Spinal cord (tissue), 10 donors: Measurements from ENCODE around the gene AIP. TPM values are rescaled to one million over a fixed set of nuclear protein-coding genes. Genes with fewer than 3 reads are reported as not detected.
"Not testable (repeated sequence)": the region's sequence is repeated elsewhere in the genome, so short reads cannot be mapped to it uniquely, and the experiment has no call there.

Experiments used
- DNase-seq, 6 donors: peaks; one replicate each; pipeline versions ENCODE4 v3.0.0 to v3.0.0-alpha.2; 2013 to 2015; ENCODE audit warnings: low spot score in 6 of 6, low read depth in 4 of 6
- H3K27ac ChIP-seq: one replicate; pipeline ENCODE4 v1.5.1; 2013; ENCODE audit warnings: low read depth, low read length, control low read depth
- H3K27me3 ChIP-seq: one replicate; pipeline ENCODE4 v1.6.1; 2013; ENCODE audit warnings: low read length; ENCODE audit not compliant: control insufficient read depth, insufficient read depth
- H3K36me3 ChIP-seq: one replicate; pipeline ENCODE4 v1.6.1; 2013; ENCODE audit warnings: low read length; ENCODE audit not compliant: control insufficient read depth, insufficient read depth
- H3K4me1 ChIP-seq: one replicate; pipeline ENCODE4 v1.6.1; 2013; ENCODE audit warnings: low read length; ENCODE audit not compliant: control insufficient read depth, insufficient read depth
- H3K4me3 ChIP-seq: one replicate; pipeline ENCODE4 v1.5.1; 2013; ENCODE audit warnings: low read depth, low read length, control low read depth
- H3K9me3 ChIP-seq: one replicate; pipeline ENCODE4 v1.6.1; 2013; ENCODE audit warnings: low read length; ENCODE audit not compliant: control insufficient read depth, insufficient read depth
- WGBS: methylation state at CpG from one replicate; pipeline ENCODE4 v1.1.5; 2013; ENCODE audit warnings: missing lambda C conversion rate; ENCODE audit not compliant: insufficient coverage; 5-methylcytosine and 5-hydroxymethylcytosine counted together
- polyA plus RNA-seq, 2 donors: library from polyadenylated mRNA; unstranded; fragments of 120-200 nt; gene quantifications; one replicate each; pipeline ENCODE4 v1.2.1, GENCODE V29; 2013; ENCODE audit not compliant: insufficient read length in 2 of 2
- total RNA-seq, 2 donors: library from RNA; depleted of rRNA in 1 of 2; stranded (reverse); fragments of 120-200 nt in 1 of 2; fragments of >200 nt in 1 of 2; gene quantifications; one replicate each; pipeline versions ENCODE4 v1.2.3 to v1.2.4, GENCODE V29; 2013 to 2014
- donor health status: healthy.

The AIP gene
- total and polyA plus RNA-seq, 4 donors: 47.0 to 77.4 (median 65.1) TPM

DNA sequence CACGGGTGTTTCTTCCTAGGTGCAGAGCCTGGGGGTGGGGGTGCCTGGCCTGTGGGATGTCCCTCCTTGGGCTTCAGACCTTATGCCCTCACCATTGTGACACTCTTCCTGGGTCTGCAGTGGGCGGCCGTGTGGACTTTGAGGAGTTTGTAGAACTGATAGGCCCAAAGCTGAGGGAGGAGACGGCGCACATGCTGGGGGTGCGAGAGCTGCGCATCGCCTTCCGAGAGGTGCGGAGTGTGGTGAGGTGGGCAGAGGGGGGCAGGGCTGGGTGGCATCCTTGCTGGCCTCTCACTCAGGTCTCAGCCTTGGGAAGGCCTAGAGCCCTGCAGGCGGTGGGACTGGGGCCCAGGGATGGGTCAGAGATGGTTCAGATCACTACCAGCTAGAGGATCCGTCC is 25.4 kb upstream of the AIP start:
- no peak overlapping the region for H3K4me3 ChIP-seq
- H3K27ac ChIP-seq: no peak overlapping the region
- peaks cover 2% of the 10 kb centered on the region for H3K4me1 ChIP-seq
- H3K9me3 ChIP-seq: no peaks in the 10 kb centered on the region
- DNase-seq: no peak
- no peaks in the 10 kb centered on the region for H3K27me3 ChIP-seq
- H3K36me3 ChIP-seq: no peaks in the 10 kb centered on the region
- 91% methylated on average over 11 of the region's 12 CpGs for WGBS

DNA sequence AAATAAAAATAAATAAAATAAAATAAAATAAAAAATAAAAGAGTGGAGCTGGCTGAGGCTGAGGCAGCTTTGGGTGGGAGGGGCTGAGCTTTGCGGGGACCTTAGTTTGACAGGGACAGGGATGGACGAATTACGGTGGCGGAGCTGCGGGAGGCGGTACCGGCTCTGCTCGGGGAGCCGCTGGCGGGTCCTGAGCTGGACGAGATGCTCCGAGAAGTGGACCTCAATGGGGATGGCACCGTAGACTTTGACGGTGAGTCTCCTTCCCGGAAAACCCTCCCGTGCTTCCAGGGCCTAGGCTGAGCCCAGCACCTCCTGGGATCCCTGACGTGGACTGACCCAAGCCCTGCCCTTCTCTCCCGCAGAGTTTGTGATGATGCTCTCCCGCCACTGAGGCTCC is 24.6 kb upstream of the AIP start:
- H3K4me3 ChIP-seq: no peak overlapping the region
- H3K4me1 ChIP-seq: no peaks in the 10 kb centered on the region
- H3K27ac ChIP-seq: no peak overlapping the region
- no peaks in the 10 kb centered on the region for H3K36me3 ChIP-seq
- H3K9me3 ChIP-seq: no peaks in the 10 kb centered on the region
- no peak for DNase-seq
- H3K27me3 ChIP-seq: no peaks in the 10 kb centered on the region
- 78% methylated on average over 19 of the region's 19 CpGs for WGBS

DNA sequence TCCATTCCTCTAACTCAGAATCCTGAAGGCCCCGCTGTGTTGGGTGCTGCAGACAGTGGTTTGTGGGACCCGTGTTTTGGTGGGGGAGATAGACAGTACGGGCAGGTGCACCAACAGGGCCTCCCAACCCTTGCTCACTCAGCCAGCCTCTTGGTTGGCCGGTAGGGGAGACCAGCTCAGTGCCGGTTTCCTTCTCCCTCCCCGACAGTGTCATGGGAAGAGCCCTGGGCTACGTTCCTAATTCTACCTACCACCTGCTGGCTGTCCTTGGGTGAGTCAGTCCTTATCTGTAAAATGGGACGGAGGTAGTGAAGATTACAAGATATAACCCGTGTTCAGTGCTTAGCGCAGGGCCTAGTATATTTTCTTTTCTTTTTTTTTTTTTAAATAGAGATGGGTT is 19.6 kb upstream of the AIP start:
- Histone ChIP-seq H3K36me3 (peaks cover 19% of the 10 kb centered on the region), H3K4me1 (peaks cover 37% of the 10 kb centered on the region), H3K4me3 (no peak overlapping the region), H3K27ac (no peak overlapping the region), H3K27me3 (no peaks in the 10 kb centered on the region), H3K9me3 (no peaks in the 10 kb centered on the region)
- WGBS: 97% methylated on average over 6 of the region's 10 CpGs
- no peak for DNase-seq

DNA sequence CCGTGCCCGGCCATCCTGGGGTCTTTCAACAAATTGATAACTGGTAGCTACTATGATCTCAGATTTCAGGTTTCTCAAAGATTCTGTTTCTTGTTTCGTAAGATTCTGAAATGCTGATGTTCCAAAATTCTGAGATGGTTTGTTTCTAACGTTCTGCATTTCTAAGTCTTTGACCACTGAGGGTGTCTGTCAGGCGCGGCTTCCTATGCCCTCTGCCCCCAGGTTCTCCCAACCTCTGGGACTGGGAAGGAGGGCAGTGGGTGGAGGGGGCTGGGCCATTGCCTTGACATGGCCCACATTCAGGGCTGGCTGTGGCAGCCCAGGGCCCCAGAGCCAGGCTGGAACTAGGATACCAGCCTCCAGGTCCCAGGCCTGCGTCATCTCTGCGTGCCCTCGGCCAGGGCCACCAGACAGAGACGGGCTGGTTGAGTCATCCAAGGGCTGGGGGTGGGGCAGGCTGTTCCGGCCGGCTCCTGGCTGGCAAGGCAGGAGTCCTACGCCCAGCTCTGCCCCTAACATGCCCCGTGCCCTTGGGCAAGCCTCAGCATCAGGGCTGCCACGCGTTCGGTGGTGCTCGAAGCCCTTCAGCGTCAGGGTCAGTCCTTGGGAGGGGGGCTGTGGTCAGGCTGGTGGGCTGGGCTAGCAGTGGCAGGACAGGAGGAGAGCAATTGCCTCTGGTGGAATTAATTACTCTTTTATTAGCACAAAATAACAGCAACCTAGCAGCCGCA is 19.0 kb upstream of the AIP start:
- no peaks in the 10 kb centered on the region for H3K27me3 ChIP-seq
- H3K4me1 ChIP-seq: peaks cover 43% of the 10 kb centered on the region
- no peaks in the 10 kb centered on the region for H3K9me3 ChIP-seq
- H3K36me3 ChIP-seq: peaks cover 19% of the 10 kb centered on the region
- DNase-seq: no peak
- H3K4me3 ChIP-seq: peak overlapping the region; percentile 68
- 88% methylated on average over 18 of the region's 20 CpGs for WGBS
- H3K27ac ChIP-seq: peak overlapping the region; percentile 69

DNA sequence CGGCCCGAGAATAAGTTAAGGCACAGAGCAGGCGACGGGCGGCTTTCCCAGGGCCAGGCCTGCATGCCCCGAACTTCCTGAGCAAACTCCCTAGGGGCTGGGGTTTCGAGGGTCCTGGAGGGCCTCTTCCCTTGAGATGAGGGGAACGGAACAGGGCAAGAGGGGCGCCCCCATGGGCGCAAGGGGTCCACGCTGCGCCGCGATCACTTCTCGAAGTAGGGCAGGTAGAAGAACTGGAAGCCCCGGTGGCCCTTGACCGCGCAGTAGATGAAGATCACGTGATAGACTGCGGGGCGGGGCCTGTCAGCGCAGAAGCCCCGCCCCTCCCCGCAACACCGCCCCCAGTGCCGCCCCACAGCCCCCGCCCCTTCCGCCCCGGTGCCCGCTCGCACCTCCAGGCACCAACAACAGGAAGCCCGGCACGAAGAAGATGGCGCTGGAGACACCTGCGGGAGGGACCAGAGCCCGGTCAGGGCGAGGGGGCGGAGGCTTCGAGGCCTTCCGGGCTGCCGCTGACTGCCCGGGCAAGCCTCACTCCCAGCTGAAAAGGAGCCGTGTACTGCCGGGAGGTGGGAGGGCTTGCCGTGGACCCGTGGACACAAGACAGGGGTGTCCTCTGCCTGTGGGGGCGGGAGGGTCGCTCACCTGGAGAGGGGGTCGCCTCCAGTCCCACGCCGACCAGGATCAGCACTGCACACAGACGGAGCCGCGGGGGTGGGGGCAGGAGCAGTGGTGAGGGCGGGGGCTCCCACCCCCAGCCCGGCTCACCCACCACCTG is 18.2 kb upstream of the AIP start:
- H3K9me3 ChIP-seq: no peaks in the 10 kb centered on the region
- WGBS: 10% methylated on average over 41 of the region's 56 CpGs
- peak overlapping the region; percentile 68 for H3K4me3 ChIP-seq
- peaks cover 46% of the 10 kb centered on the region for H3K4me1 ChIP-seq
- peak; percentile 28 to 93 (median 50) for DNase-seq
- H3K27me3 ChIP-seq: no peaks in the 10 kb centered on the region
- H3K27ac ChIP-seq: peak overlapping the region; percentile 69
- peaks cover 19% of the 10 kb centered on the region for H3K36me3 ChIP-seq

DNA sequence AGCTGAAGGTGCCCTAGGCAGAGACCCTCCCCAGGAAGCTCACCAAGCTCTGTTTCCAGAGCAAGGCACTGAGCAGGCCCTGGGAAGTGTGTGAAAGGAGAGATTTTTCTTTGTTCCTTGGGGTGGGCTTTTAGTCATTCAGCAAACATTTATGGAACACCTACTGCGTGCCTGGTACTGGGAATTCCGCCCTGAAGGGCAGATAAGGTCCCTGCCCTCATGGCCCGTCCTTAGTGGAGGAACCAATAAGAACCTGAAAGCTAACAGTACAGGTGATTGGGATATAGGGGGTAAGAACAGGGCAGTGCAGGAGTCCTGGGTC is 17.7 kb upstream of the AIP start:
- peak overlapping the region; percentile 68 for H3K4me3 ChIP-seq
- 65% methylated on average over 3 of the region's 3 CpGs for WGBS
- DNase-seq: no peak
- H3K27me3 ChIP-seq: no peaks in the 10 kb centered on the region
- no peaks in the 10 kb centered on the region for H3K9me3 ChIP-seq
- H3K4me1 ChIP-seq: peaks cover 49% of the 10 kb centered on the region
- peak overlapping the region; percentile 69 for H3K27ac ChIP-seq
- peaks cover 19% of the 10 kb centered on the region for H3K36me3 ChIP-seq

DNA sequence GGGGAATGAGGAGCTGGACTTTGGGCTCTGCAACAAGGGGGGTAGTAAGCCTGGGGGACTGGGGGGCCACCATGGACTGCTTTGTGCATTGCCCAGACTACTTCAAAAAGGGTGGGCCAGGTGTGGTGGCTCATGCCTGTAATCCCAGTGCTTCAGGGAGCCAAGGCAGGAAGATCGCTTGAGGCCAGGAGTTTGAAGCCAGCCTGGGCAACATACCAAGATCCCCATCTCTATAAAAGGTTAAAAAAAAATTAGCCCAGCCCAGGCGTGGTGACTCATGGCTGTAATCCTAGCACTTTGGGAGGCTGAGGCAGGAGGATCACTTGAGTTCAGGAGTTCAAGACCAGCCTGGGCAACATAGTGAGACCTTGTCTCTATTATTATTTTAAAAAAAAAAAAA is 17.3 kb upstream of the AIP start:
- H3K27me3 ChIP-seq, H3K27ac ChIP-seq, H3K4me3 ChIP-seq, DNase-seq, H3K9me3 ChIP-seq: not testable (repeated sequence)
- WGBS: no CpG with 5 or more reads among the region's 2 CpGs
- H3K36me3 ChIP-seq: peaks cover 19% of the 10 kb centered on the region
- H3K4me1 ChIP-seq: peaks cover 49% of the 10 kb centered on the region

DNA sequence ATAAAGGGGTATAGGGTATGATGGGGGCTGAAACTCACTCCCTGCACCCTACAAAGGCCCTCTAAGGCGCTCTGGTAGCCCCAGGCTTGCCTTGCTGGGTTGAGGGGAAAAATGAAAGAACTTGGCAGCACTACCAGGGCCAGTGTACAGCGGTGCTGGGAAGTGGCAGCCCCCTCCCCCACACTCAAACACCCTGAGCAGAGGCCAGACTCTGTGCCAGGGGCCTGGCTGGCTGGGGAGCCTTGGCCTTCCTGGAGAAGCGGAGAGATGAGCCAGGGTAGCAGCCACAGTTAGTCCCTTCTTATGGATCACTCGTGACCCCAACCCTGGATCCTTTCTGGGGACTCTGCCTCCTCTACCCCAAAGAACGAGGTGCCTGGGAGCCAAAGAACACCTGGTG is 16.5 kb upstream of the AIP start:
- Histone ChIP-seq H3K27me3 (no peaks in the 10 kb centered on the region), H3K27ac (no peak overlapping the region), H3K9me3 (no peaks in the 10 kb centered on the region), H3K36me3 (peaks cover 19% of the 10 kb centered on the region), H3K4me1 (peaks cover 49% of the 10 kb centered on the region), H3K4me3 (no peak overlapping the region)
- 72% methylated on average over 2 of the region's 5 CpGs for WGBS
- no peak for DNase-seq

DNA sequence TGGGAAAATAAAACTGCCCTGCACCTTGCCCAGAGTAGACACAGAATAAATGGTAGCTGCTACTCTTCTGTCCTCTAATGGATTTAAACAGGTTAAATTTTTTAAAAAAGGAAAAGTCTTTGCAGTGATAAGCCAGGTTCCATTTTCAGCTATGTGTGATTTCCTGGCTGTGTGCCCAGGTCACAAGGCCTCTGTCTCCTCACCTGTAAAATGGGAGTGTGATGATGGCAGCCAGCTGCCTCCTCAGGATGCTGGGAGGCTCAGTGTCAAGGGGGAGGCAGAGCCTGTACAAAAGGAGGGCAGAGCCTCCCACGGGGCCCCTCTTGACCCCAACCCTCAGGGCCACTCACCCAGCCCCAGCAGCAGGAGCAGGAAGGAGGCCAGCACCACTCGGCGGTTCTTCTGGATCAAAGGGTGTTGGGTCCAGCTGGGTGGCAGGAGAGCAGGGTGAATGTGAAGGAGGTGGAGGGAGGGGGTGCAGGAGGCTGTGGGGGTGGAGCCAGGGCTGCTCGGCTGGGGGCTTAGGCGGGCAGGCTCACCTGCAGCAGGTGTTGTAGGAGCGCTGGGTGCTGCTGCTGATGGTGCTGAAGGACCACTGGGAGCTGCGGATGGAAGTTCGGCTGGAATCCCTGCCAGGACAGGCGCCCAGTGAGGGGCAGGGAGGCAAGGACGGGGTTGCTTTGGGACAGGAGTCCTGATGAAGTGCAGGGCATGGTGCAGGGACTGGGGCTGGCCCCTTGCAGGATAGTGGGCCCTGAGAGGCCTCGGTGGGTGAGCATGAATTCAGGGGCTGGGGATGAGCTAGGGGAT is 15.7 kb upstream of the AIP start:
- no peak overlapping the region for H3K4me3 ChIP-seq

More for the DNA sequence above, 15.7 kb upstream of the AIP start:
- no peak for DNase-seq
- no peaks in the 10 kb centered on the region for H3K9me3 ChIP-seq
- no peaks in the 10 kb centered on the region for H3K27me3 ChIP-seq
- peaks cover 19% of the 10 kb centered on the region for H3K36me3 ChIP-seq
- no peak overlapping the region for H3K27ac ChIP-seq
- 90% methylated on average over 10 of the region's 11 CpGs for WGBS
- H3K4me1 ChIP-seq: peaks cover 49% of the 10 kb centered on the region
